ENCODE measurements around the gene ELMOD1.

DNA sequence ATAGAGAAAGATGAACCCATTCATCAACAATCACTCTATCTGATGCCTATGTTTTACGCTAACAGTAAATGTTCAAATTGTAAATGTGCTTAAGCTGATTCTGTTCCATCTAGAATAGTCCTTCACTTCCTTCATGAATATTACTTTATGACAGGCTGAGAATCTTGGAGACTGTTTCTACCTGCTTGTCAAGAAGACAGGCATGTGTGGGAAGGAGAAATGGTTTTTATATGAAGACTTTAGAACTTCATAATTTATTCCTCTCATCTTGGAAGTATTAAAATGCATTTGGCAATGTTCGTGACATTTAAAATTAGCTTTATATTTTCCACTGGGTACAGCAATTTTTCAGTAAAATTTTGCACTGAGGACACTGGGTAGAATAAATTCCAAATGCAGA, 41.0 kb downstream of the ELMOD1 start:
- TF ChIP-seq POLR2A (IDR thresholded peaks at IDR 0.05; ENCODE audit: low read depth, low read length) (no peak), TAF1 (IDR thresholded peaks at IDR 0.05; ENCODE audit: borderline replicate concordance, low read depth, low read length) (no peak)
